ENCODE data around the gene SLC2A9. TPM values are rescaled to one million over a fixed set of nuclear protein-coding genes. Genes with fewer than 3 reads are reported as not detected.

SLC2A9 gene
- total and polyA plus RNA-seq, 2 of the 8 experiments (the other 6 are each of a cell fraction or from before 2014, with no cell fraction given), result 0.20 to 0.26 TPM

GRCh38 chr4:10023050-10023419 is 1.7 kb upstream of the SLC2A9 start:
- no peak overlapping the region for H3K27ac ChIP-seq (ENCODE audit: low read depth, low read length)
- TF ChIP-seq SIRT6 (IDR thresholded peaks at IDR 0.05; ENCODE audit: low read length) (no peak), ATF2 (IDR thresholded peaks at IDR 0.05; ENCODE audit: low read length) (no peak), RAD21 (IDR thresholded peaks at IDR 0.05 in 1 of 2, conservative IDR thresholded peaks at IDR 0.05 in 1 of 2; ENCODE audit: low read depth in 2 of 2, low read length in 2 of 2) (no peak), SIN3A (conservative IDR thresholded peaks at IDR 0.05 in 1 of 2, IDR thresholded peaks at IDR 0.05 in 1 of 2; ENCODE audit: low read depth in 1 of 2, low read length in 2 of 2) (no peak), PHF8 (conservative IDR thresholded peaks at IDR 0.05; ENCODE audit: low read depth, low read length) (no peak), MAX (IDR thresholded peaks at IDR 0.05) (no peak), EGR1 (IDR thresholded peaks at IDR 0.05; ENCODE audit: borderline replicate concordance, low read depth, low read length) (no peak), USF2 (IDR thresholded peaks at IDR 0.05; ENCODE audit: low read length) (no peak), NANOG (IDR thresholded peaks at IDR 0.05; ENCODE audit: insufficient read depth, low read depth, low read length, poor library complexity, severe bottlenecking) (no peak), RBBP5 (IDR thresholded peaks at IDR 0.05; ENCODE audit: borderline replicate concordance, low read depth, low read length) (no peak)
- H3K36me3 ChIP-seq (ENCODE audit: control insufficient read depth in 2 of 4, insufficient read depth in 4 of 4, low read length in 3 of 4), result no peaks in the 10 kb centered on the region
- H3K9me3 ChIP-seq (ENCODE audit: insufficient read depth in 2 of 2, low read depth in 1 of 2, low read length in 1 of 2), result no peaks in the 10 kb centered on the region
- H3K79me2 ChIP-seq (ENCODE audit: control insufficient read depth in 1 of 2, insufficient read depth in 2 of 2, low read length in 2 of 2), result no peaks in the 10 kb centered on the region
- ChIA-PET POLR2A (ENCODE audit: partially characterized antibody) (no interaction called here), CTCF (ENCODE audit: partially characterized antibody) (interaction anchor here (1.3 to 2.1 kb wide), 2 partner anchors 10 to 43 kb away, joined by 6 to 7 read pairs; no protein-coding TSS in a partner anchor)
- peaks cover 0 to 8% (median 4%) of the 10 kb centered on the region in 4 experiments; a peak in 5 of 7 replicates for H3K4me1 ChIP-seq (replicated peaks in 1 of 4; ENCODE audit: control insufficient read depth in 3 of 4, insufficient read depth in 4 of 4, low read length in 3 of 4)
- no peak overlapping the region for H3K56ac ChIP-seq (replicated peaks; ENCODE audit: insufficient read length, low read depth, low read length)
- H4K5ac ChIP-seq (ENCODE audit: insufficient read length, low read depth, low read length), result no peak overlapping the region
- no peak overlapping the region for H3K23ac ChIP-seq (ENCODE audit: insufficient read length)
- no peak overlapping the region for H2BK5ac ChIP-seq (ENCODE audit: low read depth, low read length)
- H3K18ac ChIP-seq (ENCODE audit: extremely low read depth, low read length), result no peak overlapping the region
- H3K14ac ChIP-seq (ENCODE audit: insufficient read length), result no peak overlapping the region
- H3K79me1 ChIP-seq (ENCODE audit: low read depth, low read length), result 0 out of 2 replicates have a peak, but pooled peaks cover 2% of the 10 kb centered on the region
- H3K4ac ChIP-seq (replicated peaks; ENCODE audit: insufficient read length, low read depth, low read length), result no peak overlapping the region
- no peak overlapping the region for H2AFZ ChIP-seq (ENCODE audit: low read length)
- peaks cover 6% of the 10 kb centered on the region; the same call in 1 of the 2 replicates for H3K23me2 ChIP-seq (ENCODE audit: low read depth, low read length)
- H3K9ac ChIP-seq (replicated peaks in 1 of 4; ENCODE audit: extremely low read depth in 1 of 4, low read depth in 3 of 4, low read length in 3 of 4), result no peak overlapping the region
- H4K8ac ChIP-seq (ENCODE audit: extremely low read depth, insufficient read depth, low read length), result no peak overlapping the region
- no peak for FAIRE-seq
- H4K91ac ChIP-seq (replicated peaks; ENCODE audit: insufficient read length, low read length), result no peak overlapping the region
- no peak overlapping the region for H2BK20ac ChIP-seq (ENCODE audit: low read length)
- H3K4me3 ChIP-seq (ENCODE audit: extremely low read depth in 1 of 4, insufficient read depth in 2 of 4, low read depth in 3 of 4, low read length in 4 of 4), result no peak overlapping the region
- no peak overlapping the region for H2BK120ac ChIP-seq (replicated peaks; ENCODE audit: low read depth, low read length)
- no peaks in the 10 kb centered on the region for H4K20me1 ChIP-seq (replicated peaks in 1 of 2; ENCODE audit: control insufficient read depth in 1 of 2, insufficient read depth in 2 of 2, low read length in 2 of 2)
- H2BK15ac ChIP-seq (ENCODE audit: low read length), result no peak overlapping the region
- H2BK12ac ChIP-seq (ENCODE audit: low read depth, low read length), result no peak overlapping the region
- H3K27me3 ChIP-seq (replicated peaks in 1 of 4; ENCODE audit: control insufficient read depth in 3 of 4, extremely low read depth in 1 of 4, insufficient read depth in 3 of 4, low read length in 3 of 4), result peaks cover 0 to 12% (median 6%) of the 10 kb centered on the region in 4 experiments; a peak in 4 of 7 replicates
- WGBS, 2 experiments (ENCODE audit: extremely low coverage in 1 of 2, insufficient coverage in 1 of 2, insufficient read length in 1 of 2, insufficient replicate concordance in 2 of 2, low coverage in 1 of 2, low lambda C conversion rate in 2 of 2, missing lambda C conversion rate in 1 of 2), result 86% methylated on average over 5 of the region's 5 CpGs; no CpG with 5 or more reads in 1 of the 2 experiments
- no peak overlapping the region for H2AK5ac ChIP-seq (ENCODE audit: low read depth, low read length)
- H3K4me2 ChIP-seq (ENCODE audit: insufficient read depth in 1 of 2, low read depth in 2 of 2, low read length in 2 of 2), result no peak overlapping the region
- DNase-seq (ENCODE audit: low read depth in 1 of 2, low spot score in 2 of 2), result no peak
